H54 (cell line): ENCODE data around the gene TCP1.
"Not testable (repeated sequence)": the region's sequence is repeated elsewhere in the genome, so short reads cannot be mapped to it uniquely, and the experiment has no call there.

Source experiments
- DNase-seq: peaks from one replicate; pipeline ENCODE4 v3.0.0; 2011; ENCODE audit warnings: low spot score, mixed read lengths; ENCODE audit not compliant: insufficient read length
- FAIRE-seq: peaks from 3 replicates; lab custom pipeline; 2011; peaks lifted over from hg19 to GRCh38; lab: Jason Lieb, UNC
- POLR2A ChIP-seq: IDR thresholded peaks from 2 replicates; pipeline ENCODE4 v1.6.1; 2011; ENCODE audit warnings: low read depth, mild to moderate bottlenecking, low read length

Gene TCP1

GRCh38 chr6:159806021-159806458, 16.6 kb upstream of the TCP1 start:
- no peak for DNase-seq
- no peak for TF ChIP-seq POLR2A
- no peak for FAIRE-seq

- FAIRE-seq (no peak), DNase-seq (no peak)
- TF ChIP-seq POLR2A, result no peak
Measured at GRCh38 chr6:159805440-159806020, 16.1 kb upstream of the TCP1 start.

GRCh38 chr6:159804504-159804903, 15.1 kb upstream of the TCP1 start:
- DNase-seq (no peak), FAIRE-seq (no peak)

GRCh38 chr6:159801935-159802334, 12.5 kb upstream of the TCP1 start:
- no peak for FAIRE-seq
- no peak for TF ChIP-seq POLR2A
- DNase-seq, result no peak

More at GRCh38 chr6:159804504-159804903, 15.1 kb upstream of the TCP1 start:
- no peak for TF ChIP-seq POLR2A

GRCh38 chr6:159800141-159800865, 10.9 kb upstream of the TCP1 start, which contains the start of gene PNLDC1:
TSS of gene PNLDC1 (plus strand) at chr6:159800276. CDS start at chr6:159800308, 32 bp downstream.
- FAIRE-seq, result no peak
- DNase-seq, result no peak

GRCh38 chr6:159797554-159797953, 8.2 kb upstream of the TCP1 start:
- DNase-seq, result no peak
- no peak for FAIRE-seq
- no peak for TF ChIP-seq POLR2A

More at GRCh38 chr6:159800141-159800865, 10.9 kb upstream of the TCP1 start, which contains the start of gene PNLDC1:
- TF ChIP-seq POLR2A, result no peak

GRCh38 chr6:159794976-159795375, 5.6 kb upstream of the TCP1 start:
- FAIRE-seq, DNase-seq: not testable (repeated sequence)

- no peak for TF ChIP-seq POLR2A
- DNase-seq (no peak), FAIRE-seq (no peak)
Measured at GRCh38 chr6:159790956-159791598, 1.7 kb upstream of the TCP1 start.

GRCh38 chr6:159790149-159790955, 950 bp upstream of the TCP1 start, which contains the start of gene MRPL18:
TSS of gene MRPL18 (plus strand) at chr6:159790467. CDS start at chr6:159790588, 121 bp downstream.
- TF ChIP-seq POLR2A, result no peak
- peak; percentile 73 for FAIRE-seq

GRCh38 chr6:159788753-159789376, 537 bp downstream of the TCP1 start:
- no peak for TF ChIP-seq POLR2A
- FAIRE-seq, result no peak
- peak; percentile 15 for DNase-seq

More at GRCh38 chr6:159790149-159790955, 950 bp upstream of the TCP1 start, which contains the start of gene MRPL18:
- DNase-seq, result peak; percentile 70

GRCh38 chr6:159788276-159788675, 1.1 kb downstream of the TCP1 start:
- DNase-seq (no peak), FAIRE-seq (no peak)
- no peak for TF ChIP-seq POLR2A

GRCh38 chr6:159778542-159779103, 10.8 kb downstream of the TCP1 start:
- DNase-seq (no peak), FAIRE-seq (no peak)
- no peak for TF ChIP-seq POLR2A
